ENCODE measurements around the gene RAP2A. TPM values are rescaled to one million over a fixed set of nuclear protein-coding genes. Genes with fewer than 3 reads are reported as not detected.

Gene RAP2A
- total and polyA plus RNA-seq, 9 of the 15 experiments (the other 6 are each of a cell fraction or from before 2014, with no cell fraction given), result 1.8 to 11.7 (median 5.6) TPM

- TF ChIP-seq ZNF318 (IDR thresholded peaks at IDR 0.05; ENCODE audit: borderline replicate concordance in 1 of 2, low read depth in 1 of 2) (no peak), BACH1 (tag; IDR thresholded peaks at IDR 0.05) (no peak), RB1 (IDR thresholded peaks at IDR 0.05; ENCODE audit: low read depth) (no peak), CREB3 (tag; conservative IDR thresholded peaks at IDR 0.05; ENCODE audit: low read depth) (no peak), ZNF3 (CRISPR knock-in tag; IDR thresholded peaks at IDR 0.05) (no peak), PTRF (tag; IDR thresholded peaks at IDR 0.05) (no peak), TRIM25 (IDR thresholded peaks at IDR 0.05; ENCODE audit: borderline replicate concordance) (no peak), ZNF239 (CRISPR knock-in tag; IDR thresholded peaks at IDR 0.05) (no peak), ZNF695 (CRISPR knock-in tag; IDR thresholded peaks at IDR 0.05) (no peak), CC2D1A (IDR thresholded peaks at IDR 0.05) (no peak), ARID1B (IDR thresholded peaks at IDR 0.05) (no peak), SMARCB1 (IDR thresholded peaks at IDR 0.05; ENCODE audit: insufficient read length, low read depth) (no peak), ZFP1 (CRISPR knock-in tag; IDR thresholded peaks at IDR 0.05) (no peak), ZNF324 (CRISPR knock-in tag; IDR thresholded peaks at IDR 0.05) (no peak)
These were observed 25.3 kb downstream of the RAP2A start (continued) for GRCh38 chr13:97459215-97459777.
